DND-41 (cell line): Measurements from ENCODE around the gene ZNF697.

ENCODE experiments used
- EZH2 ChIP-seq: IDR thresholded peaks from 3 replicates; pipeline ENCODE4 v1.6.1; 2012; ENCODE audit warnings: borderline replicate concordance, low read depth, mild to moderate bottlenecking, moderate library complexity, low read length, inconsistent platforms; ENCODE audit not compliant: severe bottlenecking
- TF ChIP-seq, protein P1 (sequence below): IDR thresholded peaks from 2 replicates; pipeline ENCODE4 v1.5.1; 2012; ENCODE audit warnings: borderline replicate concordance, low read length, moderate library complexity, mild to moderate bottlenecking; ENCODE audit not compliant: poor library complexity, severe bottlenecking; ENCODE audit errors: extremely low read depth

DNA sequence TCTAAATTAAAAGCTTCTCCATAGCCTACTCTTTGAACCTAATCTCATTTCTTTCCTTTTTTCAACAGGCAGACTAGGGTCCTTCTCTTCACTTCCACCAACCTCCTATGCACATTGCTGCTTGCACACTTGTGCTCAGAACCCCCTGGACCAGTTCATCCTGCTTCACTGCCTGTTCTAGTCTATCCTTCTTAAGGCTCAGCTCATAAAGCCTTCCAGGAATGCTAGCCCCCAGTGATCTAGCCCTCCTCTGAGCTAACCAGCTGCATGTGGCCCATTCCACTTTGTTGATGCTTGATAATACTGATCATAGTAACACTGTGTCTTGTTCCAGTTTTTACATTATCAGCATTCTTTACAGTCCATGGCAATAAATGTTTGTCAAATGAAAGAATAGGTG is 40.7 kb upstream of the ZNF697 start:
- TF ChIP-seq, protein P1, sequence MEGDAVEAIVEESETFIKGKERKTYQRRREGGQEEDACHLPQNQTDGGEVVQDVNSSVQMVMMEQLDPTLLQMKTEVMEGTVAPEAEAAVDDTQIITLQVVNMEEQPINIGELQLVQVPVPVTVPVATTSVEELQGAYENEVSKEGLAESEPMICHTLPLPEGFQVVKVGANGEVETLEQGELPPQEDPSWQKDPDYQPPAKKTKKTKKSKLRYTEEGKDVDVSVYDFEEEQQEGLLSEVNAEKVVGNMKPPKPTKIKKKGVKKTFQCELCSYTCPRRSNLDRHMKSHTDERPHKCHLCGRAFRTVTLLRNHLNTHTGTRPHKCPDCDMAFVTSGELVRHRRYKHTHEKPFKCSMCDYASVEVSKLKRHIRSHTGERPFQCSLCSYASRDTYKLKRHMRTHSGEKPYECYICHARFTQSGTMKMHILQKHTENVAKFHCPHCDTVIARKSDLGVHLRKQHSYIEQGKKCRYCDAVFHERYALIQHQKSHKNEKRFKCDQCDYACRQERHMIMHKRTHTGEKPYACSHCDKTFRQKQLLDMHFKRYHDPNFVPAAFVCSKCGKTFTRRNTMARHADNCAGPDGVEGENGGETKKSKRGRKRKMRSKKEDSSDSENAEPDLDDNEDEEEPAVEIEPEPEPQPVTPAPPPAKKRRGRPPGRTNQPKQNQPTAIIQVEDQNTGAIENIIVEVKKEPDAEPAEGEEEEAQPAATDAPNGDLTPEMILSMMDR, result no peak
- TF ChIP-seq EZH2, result no peak
